Activated CD4-positive, alpha-beta T cell treated with anti-CD3 and anti-CD28 coated beads, Interleukin-2, amount 10 ng/mL, durations not matched to agents 7 days and 5 days (primary cell): Measurements from ENCODE around the gene HRH1. TPM values are rescaled to one million over a fixed set of nuclear protein-coding genes. Genes with fewer than 3 reads are reported as not detected.
"Not testable (repeated sequence)": the region's sequence is repeated elsewhere in the genome, so short reads cannot be mapped to it uniquely, and the experiment has no call there.

Experiments used
- CTCF ChIA-PET: fragments of 350-600 bp; sonication (Branson Sonifier 250); formaldehyde crosslinking; loops from one replicate; lab custom pipeline; 2021; ENCODE audit warnings: antibody characterized with exemption; lab: Charles Lee
- POLR2A ChIA-PET: fragments of 350-600 bp; sonication (Branson Sonifier 250); formaldehyde crosslinking; loops from one replicate; lab custom pipeline; 2021; ENCODE audit warnings: antibody characterized with exemption; lab: Charles Lee
- DNase-seq: peaks from one replicate; pipeline ENCODE4 v3.0.0-alpha.2; 2020
- H3K27ac Mint-ChIP-seq: one replicate; pipeline ENCODE4 v1.8.0; 2021; ENCODE audit warnings: mild to moderate bottlenecking, moderate library complexity, mixed read lengths
- H3K27me3 Mint-ChIP-seq: one replicate; pipeline ENCODE4 v1.8.0; 2021; ENCODE audit warnings: mixed read lengths
- H3K36me3 Mint-ChIP-seq: one replicate; pipeline ENCODE4 v1.8.0; 2021; ENCODE audit warnings: low read depth, mixed read lengths
- H3K4me1 Mint-ChIP-seq: one replicate; pipeline ENCODE4 v1.8.0; 2021; ENCODE audit warnings: mixed read lengths
- H3K4me3 Mint-ChIP-seq: one replicate; pipeline ENCODE4 v1.8.0; 2021; ENCODE audit warnings: mild to moderate bottlenecking, moderate library complexity, mixed read lengths
- H3K9me3 Mint-ChIP-seq: one replicate; pipeline ENCODE4 v1.8.0; 2021; ENCODE audit warnings: mixed read lengths
- total RNA-seq, 2 experiments: library from RNA; stranded (reverse); gene quantifications; one replicate each; pipeline ENCODE4 v1.2.3, GENCODE V29; 2021

Gene HRH1, protein sequence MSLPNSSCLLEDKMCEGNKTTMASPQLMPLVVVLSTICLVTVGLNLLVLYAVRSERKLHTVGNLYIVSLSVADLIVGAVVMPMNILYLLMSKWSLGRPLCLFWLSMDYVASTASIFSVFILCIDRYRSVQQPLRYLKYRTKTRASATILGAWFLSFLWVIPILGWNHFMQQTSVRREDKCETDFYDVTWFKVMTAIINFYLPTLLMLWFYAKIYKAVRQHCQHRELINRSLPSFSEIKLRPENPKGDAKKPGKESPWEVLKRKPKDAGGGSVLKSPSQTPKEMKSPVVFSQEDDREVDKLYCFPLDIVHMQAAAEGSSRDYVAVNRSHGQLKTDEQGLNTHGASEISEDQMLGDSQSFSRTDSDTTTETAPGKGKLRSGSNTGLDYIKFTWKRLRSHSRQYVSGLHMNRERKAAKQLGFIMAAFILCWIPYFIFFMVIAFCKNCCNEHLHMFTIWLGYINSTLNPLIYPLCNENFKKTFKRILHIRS
- under 1 TPM; 0.25 to 0.27 TPM for total RNA-seq

DNA sequence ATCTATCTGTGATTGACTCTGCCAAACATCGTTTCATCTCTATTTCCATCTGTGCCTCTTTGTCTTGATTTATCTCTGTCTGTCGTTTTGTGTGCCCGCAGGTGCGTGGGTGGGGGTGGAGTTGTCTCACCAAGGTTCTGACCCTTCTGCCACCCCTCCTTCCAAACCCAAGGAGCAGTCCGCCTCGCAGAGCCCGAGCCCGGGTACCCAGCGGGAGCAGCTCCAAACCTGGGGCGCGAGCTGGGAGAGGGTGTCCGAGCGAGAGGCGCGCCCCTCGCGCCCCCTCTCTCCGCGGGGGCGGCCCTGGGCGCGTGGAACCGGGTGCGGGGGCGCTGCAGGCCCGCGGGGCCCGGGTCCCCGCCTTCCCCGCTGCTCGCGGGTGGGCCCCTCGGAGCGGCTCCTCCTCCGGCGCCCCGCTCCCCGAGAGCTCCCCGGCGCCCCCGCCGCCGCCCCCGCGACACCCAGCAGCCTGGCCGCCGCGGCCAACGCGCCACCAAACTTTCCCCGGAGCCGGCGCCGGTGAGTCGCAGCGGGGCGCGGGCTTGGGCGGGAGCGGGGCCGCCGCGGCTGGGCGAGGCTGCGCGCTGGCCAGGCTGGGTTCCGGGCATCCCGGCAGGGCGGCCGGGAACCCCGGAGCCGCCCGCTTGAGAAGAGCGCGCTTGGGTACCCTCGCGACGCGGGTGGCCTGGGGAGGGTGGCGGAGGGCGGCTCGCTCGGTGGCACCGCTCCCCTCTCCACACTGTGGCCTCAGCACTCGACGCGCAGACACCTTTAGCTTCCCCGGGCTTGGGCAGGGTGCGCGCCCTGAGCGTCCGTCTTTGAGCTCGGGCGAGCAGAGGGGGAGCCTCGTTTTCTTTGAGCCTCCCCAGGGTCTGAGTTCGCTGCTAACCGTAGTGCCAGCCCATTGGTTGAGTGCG, at the start of gene HRH1:
HRH1 (plus strand) TSS at position 458 of the 917 bp plus-strand sequence. CDS start 104,545 bp downstream, outside the sequence.
- ChIA-PET CTCF (no interaction called here), POLR2A (no interaction called here)
- H3K27me3 Mint-ChIP-seq, result peaks cover 74% of the 10 kb centered on the region
- no peak within 1 kb of the TSS for H3K27ac Mint-ChIP-seq
- no peak for DNase-seq
- H3K9me3 Mint-ChIP-seq, result no peaks in the 10 kb centered on the region
- H3K4me3 Mint-ChIP-seq, result peak within 1 kb of the TSS; percentile 26
- no peaks in the 10 kb centered on the region for H3K36me3 Mint-ChIP-seq
- peaks cover 12% of the 10 kb centered on the region for H3K4me1 Mint-ChIP-seq

GRCh38 chr3:11113316-11113715, 41.0 kb upstream of the HRH1 start:
- DNase-seq, CTCF ChIA-PET, H3K27ac Mint-ChIP-seq, H3K4me1 Mint-ChIP-seq, H3K4me3 Mint-ChIP-seq, H3K9me3 Mint-ChIP-seq, POLR2A ChIA-PET, H3K36me3 Mint-ChIP-seq: not testable (repeated sequence)
- H3K27me3 Mint-ChIP-seq, result peaks cover 37% of the 10 kb centered on the region

- no peaks in the 10 kb centered on the region for H3K4me1 Mint-ChIP-seq
- no peak overlapping the region for H3K4me3 Mint-ChIP-seq
- no peak for DNase-seq
- H3K27me3 Mint-ChIP-seq, result peaks cover 23% of the 10 kb centered on the region
- peaks cover 2% of the 10 kb centered on the region for H3K9me3 Mint-ChIP-seq
- POLR2A ChIA-PET, result no interaction called here
- H3K27ac Mint-ChIP-seq, result no peak overlapping the region
- no peaks in the 10 kb centered on the region for H3K36me3 Mint-ChIP-seq
- CTCF ChIA-PET, result no interaction called here
These were observed 38.7 kb upstream of the HRH1 start for GRCh38 chr3:11115548-11115947.

DNA sequence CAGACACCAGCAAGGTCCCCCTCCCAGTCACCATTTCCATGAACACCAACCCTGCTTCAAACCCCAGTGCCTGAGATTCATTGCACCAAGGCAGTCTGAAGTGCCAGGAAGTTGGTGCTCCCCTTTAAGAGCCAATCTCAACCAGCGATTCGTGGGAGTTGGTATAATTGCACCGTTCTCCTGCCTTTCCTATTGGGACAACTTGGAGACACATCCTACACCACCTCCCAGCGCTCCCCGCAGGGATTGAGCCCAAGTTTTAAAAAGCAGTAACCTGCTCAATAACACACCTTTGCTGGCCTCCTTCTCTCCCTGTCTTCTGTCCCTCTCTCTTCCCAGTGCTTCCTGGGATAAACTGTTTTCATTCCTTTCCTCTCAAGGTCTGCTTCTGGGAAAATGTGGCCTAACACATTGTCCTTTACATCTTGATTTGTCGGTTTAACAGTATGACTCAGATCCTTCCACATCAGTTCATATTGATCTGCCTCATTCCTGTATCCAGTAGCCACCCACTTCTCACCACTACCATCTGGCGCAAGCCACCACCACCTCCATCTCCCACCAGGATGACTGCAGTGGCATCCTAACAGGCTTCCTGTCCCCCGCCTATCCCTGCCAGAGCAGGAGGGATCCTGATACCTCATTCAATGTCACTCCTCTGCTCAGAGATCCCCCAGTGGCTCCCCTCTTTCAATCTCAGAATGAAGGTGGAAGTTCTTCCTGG, 37.8 kb upstream of the HRH1 start:
- Mint-ChIP-seq H3K27me3 (peaks cover 24% of the 10 kb centered on the region), H3K4me1 (no peaks in the 10 kb centered on the region), H3K4me3 (no peak overlapping the region), H3K27ac (no peak overlapping the region), H3K9me3 (peaks cover 2% of the 10 kb centered on the region), H3K36me3 (no peaks in the 10 kb centered on the region)
- ChIA-PET CTCF (no interaction called here), POLR2A (no interaction called here)
- no peak for DNase-seq

GRCh38 chr3:11117591-11117990, 36.7 kb upstream of the HRH1 start:
- peaks cover 18% of the 10 kb centered on the region for H3K27me3 Mint-ChIP-seq
- CTCF ChIA-PET, result interaction anchor here (1.1 kb wide), 1 partner anchor 88 kb away, joined by 3 read pairs; no protein-coding TSS in a partner anchor

GRCh38 chr3:11118181-11118682, 36.1 kb upstream of the HRH1 start:
- Mint-ChIP-seq H3K36me3 (no peaks in the 10 kb centered on the region), H3K4me3 (no peak overlapping the region), H3K4me1 (no peaks in the 10 kb centered on the region), H3K27me3 (peaks cover 21% of the 10 kb centered on the region), H3K9me3 (peaks cover 2% of the 10 kb centered on the region), H3K27ac (peak overlapping the region; percentile 33)
- no peak for DNase-seq
- ChIA-PET CTCF (interaction anchor here (1.1 kb wide), 1 partner anchor 88 kb away, joined by 3 read pairs; no protein-coding TSS in a partner anchor), POLR2A (no interaction called here)

More at GRCh38 chr3:11117591-11117990, 36.7 kb upstream of the HRH1 start:
- POLR2A ChIA-PET, result no interaction called here
- Mint-ChIP-seq H3K4me1 (no peaks in the 10 kb centered on the region), H3K9me3 (peaks cover 2% of the 10 kb centered on the region), H3K36me3 (no peaks in the 10 kb centered on the region), H3K4me3 (no peak overlapping the region), H3K27ac (no peak overlapping the region)
- no peak for DNase-seq

DNA sequence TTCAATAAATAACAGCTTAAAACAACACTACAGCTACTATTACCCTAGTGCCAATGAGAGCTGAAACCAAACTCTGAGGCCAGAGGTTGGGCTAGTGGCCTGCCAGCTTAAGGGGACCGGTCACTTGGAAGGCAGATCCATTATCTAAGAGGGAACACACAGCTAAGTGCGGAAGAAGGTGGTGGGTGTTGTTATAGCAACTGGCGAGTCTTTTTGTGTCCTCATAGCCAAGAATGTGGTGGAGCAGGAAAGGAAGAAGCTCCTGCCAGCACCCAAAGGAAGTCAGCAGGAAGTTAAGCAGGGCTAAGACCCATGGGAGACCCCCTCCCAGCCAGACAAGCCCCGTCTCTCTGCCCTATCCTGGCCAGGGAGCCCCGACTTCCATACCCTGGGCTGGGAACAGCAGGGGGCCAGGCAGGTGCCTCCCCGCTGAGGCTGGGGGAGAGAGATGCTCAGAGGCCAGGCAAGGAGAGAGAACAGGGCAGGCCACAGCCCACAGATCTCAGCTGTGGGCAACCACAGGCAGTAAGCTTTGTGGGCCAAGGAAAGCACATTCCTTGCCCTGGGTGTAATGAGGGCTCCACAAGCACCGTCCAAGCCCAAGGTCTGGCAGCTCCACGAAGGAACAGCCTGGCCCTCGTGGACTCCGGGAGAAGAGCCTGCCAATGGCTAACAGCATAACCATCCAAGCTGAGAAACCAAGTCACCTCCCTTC, 34.0 kb upstream of the HRH1 start:
- H3K36me3 Mint-ChIP-seq, result no peaks in the 10 kb centered on the region
- H3K9me3 Mint-ChIP-seq, result no peaks in the 10 kb centered on the region
- ChIA-PET CTCF (interaction anchor here (0.6 kb wide), 1 partner anchor 98 kb away, joined by 3 read pairs; no protein-coding TSS in a partner anchor), POLR2A (no interaction called here)
- H3K27ac Mint-ChIP-seq, result no peak overlapping the region
- no peak overlapping the region for H3K4me3 Mint-ChIP-seq
- peaks cover 23% of the 10 kb centered on the region for H3K27me3 Mint-ChIP-seq
- no peaks in the 10 kb centered on the region for H3K4me1 Mint-ChIP-seq
- DNase-seq, result no peak

- Mint-ChIP-seq H3K27ac (no peak overlapping the region), H3K36me3 (no peaks in the 10 kb centered on the region), H3K27me3 (peaks cover 19% of the 10 kb centered on the region), H3K9me3 (no peaks in the 10 kb centered on the region), H3K4me3 (no peak overlapping the region), H3K4me1 (peaks cover 7% of the 10 kb centered on the region)
- POLR2A ChIA-PET, result no interaction called here
- no peak for DNase-seq
- CTCF ChIA-PET, result no interaction called here
These were observed 27.6 kb upstream of the HRH1 start for GRCh38 chr3:11126653-11127052.

DNA sequence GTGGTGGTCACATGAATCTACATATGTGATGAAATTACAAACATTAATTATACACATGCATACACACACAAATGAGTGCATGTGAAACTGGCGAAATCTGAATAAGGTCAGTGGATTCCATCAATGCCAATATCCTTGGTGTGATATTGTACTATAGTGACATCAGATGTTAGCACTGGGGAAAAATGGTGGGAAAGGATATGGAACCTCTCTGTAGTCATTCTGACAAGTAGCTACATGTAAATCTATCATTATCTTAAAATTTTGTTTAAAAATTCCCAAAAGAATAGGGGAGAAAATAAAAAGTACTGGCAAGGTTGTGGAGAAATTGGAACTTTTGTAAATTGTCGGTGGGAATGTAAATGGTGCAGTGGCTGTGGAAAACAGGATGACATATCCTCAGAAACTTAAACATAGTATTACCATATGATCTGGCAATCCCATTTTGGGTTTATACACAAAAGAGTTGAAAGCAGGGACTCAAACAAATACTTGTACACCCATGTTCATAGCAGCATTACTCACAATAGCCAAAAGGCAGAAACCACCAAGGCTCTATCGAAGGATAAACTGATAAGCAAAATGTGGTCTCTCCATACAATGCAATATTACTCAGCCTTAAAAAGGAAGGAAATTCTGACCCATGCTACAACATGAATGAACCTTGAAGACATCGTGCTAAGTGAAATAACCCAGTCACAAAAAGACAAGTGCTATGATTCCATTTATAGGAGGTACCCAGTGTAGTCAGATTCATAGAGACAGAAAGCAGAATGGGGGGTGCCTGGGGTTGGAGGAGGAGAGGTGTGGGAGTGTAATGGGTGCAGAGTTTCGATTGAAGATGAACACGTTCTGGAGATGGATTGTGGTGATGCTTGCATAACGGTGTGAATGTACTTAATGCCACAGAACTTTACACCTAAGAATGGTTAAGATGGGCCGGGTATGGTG, 25.3 kb upstream of the HRH1 start:
- CTCF ChIA-PET, result no interaction called here
- POLR2A ChIA-PET, result no interaction called here

GRCh38 chr3:11130385-11130784, 23.9 kb upstream of the HRH1 start:
- ChIA-PET CTCF (no interaction called here), POLR2A (no interaction called here)
- H3K9me3 Mint-ChIP-seq, result no peaks in the 10 kb centered on the region

More for the DNA sequence above, 25.3 kb upstream of the HRH1 start:
- peaks cover 8% of the 10 kb centered on the region for H3K27me3 Mint-ChIP-seq
- no peak for DNase-seq
- no peak overlapping the region for H3K27ac Mint-ChIP-seq
- H3K4me3 Mint-ChIP-seq, result no peak overlapping the region
- H3K4me1 Mint-ChIP-seq, result peaks cover 7% of the 10 kb centered on the region
- H3K9me3 Mint-ChIP-seq, result no peaks in the 10 kb centered on the region
- no peaks in the 10 kb centered on the region for H3K36me3 Mint-ChIP-seq

DNA sequence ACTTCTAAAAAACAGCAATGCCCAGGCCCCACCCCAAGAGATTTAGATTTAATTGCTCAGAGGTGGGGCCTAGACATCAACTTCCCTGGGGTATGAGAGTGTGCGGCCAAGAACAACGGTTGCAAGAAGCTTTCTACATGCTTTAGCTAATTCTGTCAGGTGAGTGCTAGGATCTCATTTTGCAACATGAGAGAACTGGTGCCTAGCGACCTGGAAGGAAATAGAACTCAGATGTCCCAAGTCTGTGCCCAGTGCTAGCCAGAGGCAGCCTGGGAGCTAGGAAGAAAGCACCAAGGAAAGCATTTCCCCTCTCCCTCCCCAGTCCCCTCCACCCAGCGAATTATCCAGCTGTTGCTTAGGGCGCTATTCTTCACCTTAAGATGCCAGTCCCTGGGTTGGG, 22.9 kb upstream of the HRH1 start:
- Mint-ChIP-seq H3K4me1 (peaks cover 8% of the 10 kb centered on the region), H3K9me3 (no peaks in the 10 kb centered on the region), H3K36me3 (no peaks in the 10 kb centered on the region), H3K27me3 (peaks cover 7% of the 10 kb centered on the region), H3K4me3 (no peak overlapping the region), H3K27ac (no peak overlapping the region)
- ChIA-PET POLR2A (no interaction called here), CTCF (no interaction called here)
- DNase-seq, result no peak

More at GRCh38 chr3:11130385-11130784, 23.9 kb upstream of the HRH1 start:
- H3K27ac Mint-ChIP-seq, result no peak overlapping the region
- peaks cover 7% of the 10 kb centered on the region for H3K27me3 Mint-ChIP-seq
- H3K4me1 Mint-ChIP-seq, result peaks cover 7% of the 10 kb centered on the region
- DNase-seq, result no peak
- H3K4me3 Mint-ChIP-seq, result no peak overlapping the region
- H3K36me3 Mint-ChIP-seq, result no peaks in the 10 kb centered on the region
